ENCODE data around the gene SHLD1. TPM values are rescaled to one million over a fixed set of nuclear protein-coding genes. Genes with fewer than 3 reads are reported as not detected.

The SHLD1 gene
- total RNA-seq, 1 experiment from 2014 or later: 6.7 TPM

GRCh38 chr20:5910186-5910585 is 160.0 kb downstream of the SHLD1 start:
- H3K9me3 ChIP-seq (ENCODE audit: control insufficient read depth, low read depth, low read length): no peaks in the 10 kb centered on the region
- H3K23me2 ChIP-seq (ENCODE audit: insufficient read length, low read depth, low read length, poor library complexity, severe bottlenecking): no peaks in the 10 kb centered on the region
- no CpG with 5 or more reads among the region's 6 CpGs for WGBS (ENCODE audit: extremely low coverage, insufficient read length, low lambda C conversion rate)
- no peak overlapping the region for H3T11ph ChIP-seq (ENCODE audit: low read length)
- H3K27ac ChIP-seq (ENCODE audit: insufficient read length, low read depth, low read length): no peak overlapping the region
- Mint-ChIP-seq H3K9me3 (no peaks in the 10 kb centered on the region), H3K4me1 (peaks cover 26 to 34% of the 10 kb centered on the region in 2 experiments), H3K4me3 (no peak overlapping the region), H3K36me3 (ENCODE audit: insufficient read depth in 1 of 3, low read depth in 3 of 3) (no peaks in the 10 kb centered on the region), H3K27me3 (ENCODE audit: low read depth) (peaks cover 40% of the 10 kb centered on the region), H3K27ac (no peak overlapping the region)
- H3K18ac ChIP-seq (ENCODE audit: insufficient read length, low read depth, low read length): no peak overlapping the region
- no peak overlapping the region for H2AK5ac ChIP-seq (ENCODE audit: insufficient read length, low read length)
- no peak for TF ChIP-seq CTCF (conservative IDR thresholded peaks at IDR 0.05)
- H2AFZ ChIP-seq (ENCODE audit: low read length): no peak overlapping the region
- no peak overlapping the region for H3K56ac ChIP-seq (ENCODE audit: insufficient read length, low read depth, low read length)
- H3K4me1 ChIP-seq (ENCODE audit: insufficient read depth, low read length): peaks cover 2% of the 10 kb centered on the region
- H3K23ac ChIP-seq (ENCODE audit: insufficient read length, low read depth, low read length): no peak overlapping the region
- H3K79me1 ChIP-seq (ENCODE audit: insufficient read depth, low read depth, low read length, poor library complexity, severe bottlenecking): no peaks in the 10 kb centered on the region
- no peak overlapping the region for H2BK5ac ChIP-seq (ENCODE audit: insufficient read length, low read length)
- H3K27me3 ChIP-seq (ENCODE audit: insufficient read depth, low read length): no peaks in the 10 kb centered on the region; the same call in 1 of the 2 replicates
- no peaks in the 10 kb centered on the region for H3K79me2 ChIP-seq (ENCODE audit: insufficient read depth, low read length)
- no peak overlapping the region for H2BK20ac ChIP-seq (ENCODE audit: low read depth, low read length, poor library complexity, severe bottlenecking)
- no peak overlapping the region for H4K5ac ChIP-seq (ENCODE audit: insufficient read length, low read depth, low read length)
- no peak overlapping the region for H2BK120ac ChIP-seq (ENCODE audit: low read depth, low read length, poor library complexity, severe bottlenecking)
- no peak overlapping the region for H2BK12ac ChIP-seq (ENCODE audit: insufficient read length, low read depth, low read length)
- H4K20me1 ChIP-seq (ENCODE audit: control insufficient read depth, insufficient read depth, insufficient read length): no peaks in the 10 kb centered on the region
- H2BK15ac ChIP-seq (ENCODE audit: low read depth, low read length): no peak overlapping the region
- H3K4ac ChIP-seq (ENCODE audit: low read depth, low read length): no peak overlapping the region
- H3K14ac ChIP-seq (ENCODE audit: insufficient read depth, low read length): no peak overlapping the region
- no peak overlapping the region for H4K8ac ChIP-seq (replicated peaks; ENCODE audit: insufficient read length, low read depth, low read length)
- DNase-seq: no peak
- no peak overlapping the region for H3K4me2 ChIP-seq (ENCODE audit: insufficient read depth, insufficient read length, low read length)
- H4K91ac ChIP-seq (ENCODE audit: insufficient read length, low read depth, low read length): no peak overlapping the region
- H3K9ac ChIP-seq (ENCODE audit: extremely low read depth, insufficient read length, low read length): no peak overlapping the region

Data from H9 (cell line).